Upper lobe of right lung (tissue), 1 donor: ENCODE data around the gene DPEP1. TPM values are rescaled to one million over a fixed set of nuclear protein-coding genes. Genes with fewer than 3 reads are reported as not detected.

Experiments used
- ATAC-seq: fragments of 200-7000 bp; cut with Tn5 transposase; one replicate; pipeline ENCODE4 v1.9.1; 2020; ENCODE audit warnings: mild to moderate bottlenecking, moderate library complexity
- DNase-seq: peaks from one replicate; pipeline ENCODE4 v3.0.0-alpha.2; 2020
- H3K27ac ChIP-seq: fragments of 200-600 bp; one replicate; pipeline ENCODE4 v1.8.0; 2022
- H3K27me3 ChIP-seq: fragments of 200-600 bp; one replicate; pipeline ENCODE4 v1.8.0; 2022; ENCODE audit warnings: mild to moderate bottlenecking
- H3K36me3 ChIP-seq: fragments of 200-600 bp; one replicate; pipeline ENCODE4 v1.8.0; 2022
- H3K4me1 ChIP-seq: fragments of 200-600 bp; one replicate; pipeline ENCODE4 v1.8.0; 2022
- H3K4me3 ChIP-seq: fragments of 200-600 bp; one replicate; pipeline ENCODE4 v1.8.0; 2022; ENCODE audit warnings: mild to moderate bottlenecking
- H3K9me3 ChIP-seq: fragments of 200-600 bp; one replicate; pipeline ENCODE4 v1.8.0; 2022
- intact Hi-C: fragments of 100-400 bp; cut with DNase I; formaldehyde crosslinking; loops from one replicate; pipeline ENCODE4 v1.11.0; 2022
- total RNA-seq: library from RNA; stranded (reverse); fragmentation: NEBNext Ultra II Directional; extraction: Animal tissue kit (Norgen Biotek cat#: 25700); gene quantifications from one replicate; pipeline ENCODE4 v1.2.1, GENCODE V29; 2021
- TF ChIP-seq, protein P1 (sequence below): fragments of 200-600 bp; IDR thresholded peaks from one replicate; pipeline ENCODE4 v1.8.0; 2022; ENCODE audit warnings: antibody characterized with exemption
- donor health status: DM: no; HTN: yes; CAD: no; lungs with severe emphysema.

The DPEP1 gene
- total RNA-seq, 1 donor from 2014 or later: 3.0 TPM

DNA sequence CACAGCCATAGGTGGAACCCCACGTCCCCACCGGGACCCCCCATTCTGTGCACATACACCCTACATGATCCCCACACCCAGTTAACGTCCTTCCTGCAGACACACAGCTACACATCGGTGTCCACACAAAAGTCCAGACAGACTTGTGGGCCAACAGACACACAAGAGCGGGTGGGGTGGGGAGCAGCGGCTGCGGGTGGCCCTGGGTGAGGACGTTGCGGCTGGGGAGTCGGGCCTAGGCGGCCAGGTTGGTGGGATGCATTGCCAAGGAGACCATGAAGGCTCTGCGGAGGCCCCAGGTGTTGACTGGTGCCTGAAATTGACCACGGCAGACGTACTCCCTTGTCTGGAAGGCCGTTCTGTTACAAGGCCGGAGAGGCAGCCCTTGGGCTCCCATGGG is 8.7 kb upstream of the DPEP1 start:
- DNase-seq (no peak), ATAC-seq (no peak)
- H3K4me1 ChIP-seq: peaks cover 9% of the 10 kb centered on the region
- intact Hi-C loops: no loop called here
- no peaks in the 10 kb centered on the region for H3K27me3 ChIP-seq
- H3K27ac ChIP-seq: no peak overlapping the region
- H3K4me3 ChIP-seq: no peak overlapping the region
- H3K36me3 ChIP-seq: no peaks in the 10 kb centered on the region
- no peaks in the 10 kb centered on the region for H3K9me3 ChIP-seq
- TF ChIP-seq, protein P1, sequence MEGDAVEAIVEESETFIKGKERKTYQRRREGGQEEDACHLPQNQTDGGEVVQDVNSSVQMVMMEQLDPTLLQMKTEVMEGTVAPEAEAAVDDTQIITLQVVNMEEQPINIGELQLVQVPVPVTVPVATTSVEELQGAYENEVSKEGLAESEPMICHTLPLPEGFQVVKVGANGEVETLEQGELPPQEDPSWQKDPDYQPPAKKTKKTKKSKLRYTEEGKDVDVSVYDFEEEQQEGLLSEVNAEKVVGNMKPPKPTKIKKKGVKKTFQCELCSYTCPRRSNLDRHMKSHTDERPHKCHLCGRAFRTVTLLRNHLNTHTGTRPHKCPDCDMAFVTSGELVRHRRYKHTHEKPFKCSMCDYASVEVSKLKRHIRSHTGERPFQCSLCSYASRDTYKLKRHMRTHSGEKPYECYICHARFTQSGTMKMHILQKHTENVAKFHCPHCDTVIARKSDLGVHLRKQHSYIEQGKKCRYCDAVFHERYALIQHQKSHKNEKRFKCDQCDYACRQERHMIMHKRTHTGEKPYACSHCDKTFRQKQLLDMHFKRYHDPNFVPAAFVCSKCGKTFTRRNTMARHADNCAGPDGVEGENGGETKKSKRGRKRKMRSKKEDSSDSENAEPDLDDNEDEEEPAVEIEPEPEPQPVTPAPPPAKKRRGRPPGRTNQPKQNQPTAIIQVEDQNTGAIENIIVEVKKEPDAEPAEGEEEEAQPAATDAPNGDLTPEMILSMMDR: no peak

DNA sequence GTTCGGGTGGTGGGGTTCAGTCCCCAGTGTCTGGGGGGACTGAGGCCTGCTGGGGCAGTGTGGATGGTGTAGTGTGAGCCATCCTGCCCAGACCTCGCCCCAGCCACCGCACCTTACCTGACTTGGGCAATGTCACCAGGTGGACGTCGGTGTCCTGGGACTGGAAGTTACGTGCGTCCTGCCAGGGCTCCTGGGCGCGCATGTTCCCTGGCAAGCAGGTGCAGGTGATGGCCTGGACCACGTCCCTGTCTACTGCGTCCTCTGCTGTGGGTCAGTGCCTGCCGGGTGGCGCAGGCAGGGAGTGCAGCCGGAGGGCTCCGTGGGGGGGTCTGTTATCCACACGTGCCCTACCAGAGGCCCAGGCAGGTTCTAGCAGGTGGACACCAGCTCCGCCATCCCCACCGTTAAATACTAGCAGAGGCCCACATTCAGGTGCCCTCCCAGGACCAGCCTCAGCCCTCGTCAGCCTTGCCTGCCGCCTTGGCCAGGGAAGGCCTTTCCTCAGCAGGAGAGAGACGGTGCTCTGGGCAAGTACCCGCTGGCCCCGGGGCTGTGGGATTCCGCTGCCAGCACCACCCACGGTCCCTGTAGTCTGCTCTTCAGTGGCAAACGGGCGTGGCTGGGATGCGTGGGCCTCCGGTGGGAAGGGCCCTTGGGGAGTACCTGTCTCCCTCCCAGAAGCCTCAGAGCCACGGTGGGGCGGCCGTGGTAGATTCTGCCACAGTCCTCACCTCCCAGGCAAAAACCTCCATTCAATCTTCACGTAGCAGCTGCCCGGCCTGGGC is 8.1 kb upstream of the DPEP1 start:
- H3K36me3 ChIP-seq: no peaks in the 10 kb centered on the region
- ATAC-seq (no peak), DNase-seq (no peak)
- no peak overlapping the region for H3K4me3 ChIP-seq
- H3K27ac ChIP-seq: no peak overlapping the region
- intact Hi-C loops: no loop called here
- no peaks in the 10 kb centered on the region for H3K9me3 ChIP-seq
- no peaks in the 10 kb centered on the region for H3K27me3 ChIP-seq
- TF ChIP-seq, protein P1: no peak
- peaks cover 9% of the 10 kb centered on the region for H3K4me1 ChIP-seq

DNA sequence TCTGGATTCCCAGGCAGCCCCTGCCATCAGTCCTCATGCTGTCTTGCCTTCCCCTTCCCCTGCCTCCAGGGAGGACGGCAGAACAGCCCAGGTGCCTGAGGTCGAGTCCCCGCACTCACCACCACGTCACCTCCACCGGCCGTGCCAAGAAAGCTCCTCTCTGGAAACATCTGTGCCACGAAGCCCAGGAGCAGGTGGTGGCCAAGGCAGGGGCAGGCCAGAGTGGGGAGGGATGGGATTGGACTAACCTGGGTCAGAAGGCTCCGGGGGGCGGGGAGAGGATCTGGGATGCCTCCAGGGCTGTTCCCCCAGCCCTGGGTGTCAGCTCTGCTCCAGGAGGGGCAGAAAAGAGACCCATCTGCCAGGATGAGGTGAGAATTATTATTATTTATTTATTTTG is 7.4 kb upstream of the DPEP1 start:
- Histone ChIP-seq H3K4me3 (no peak overlapping the region), H3K9me3 (no peaks in the 10 kb centered on the region), H3K4me1 (peaks cover 9% of the 10 kb centered on the region), H3K27me3 (no peaks in the 10 kb centered on the region), H3K27ac (no peak overlapping the region), H3K36me3 (no peaks in the 10 kb centered on the region)
- no peak for ATAC-seq
- DNase-seq: no peak
- intact Hi-C loops: no loop called here
- TF ChIP-seq, protein P1: no peak

DNA sequence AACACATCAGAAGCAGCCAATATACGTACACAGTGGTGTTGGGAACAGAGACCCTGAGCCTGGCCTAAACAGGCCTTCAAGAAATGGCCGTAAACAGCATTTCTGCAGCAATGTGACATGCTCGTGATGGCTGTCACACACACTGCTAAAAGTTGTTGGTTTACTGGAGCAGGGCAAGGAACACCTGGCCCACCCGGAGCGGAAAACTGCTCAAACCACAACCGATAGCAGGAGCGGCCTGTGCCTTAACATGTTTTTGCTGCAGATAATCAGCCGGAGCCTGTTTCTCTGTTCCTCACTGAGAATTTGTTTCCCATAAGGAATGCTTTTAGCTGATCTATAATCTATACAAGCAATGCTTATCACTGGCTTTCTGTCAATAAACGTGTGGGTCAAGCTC is 6.0 kb upstream of the DPEP1 start:
- intact Hi-C loops: no loop called here

DNA sequence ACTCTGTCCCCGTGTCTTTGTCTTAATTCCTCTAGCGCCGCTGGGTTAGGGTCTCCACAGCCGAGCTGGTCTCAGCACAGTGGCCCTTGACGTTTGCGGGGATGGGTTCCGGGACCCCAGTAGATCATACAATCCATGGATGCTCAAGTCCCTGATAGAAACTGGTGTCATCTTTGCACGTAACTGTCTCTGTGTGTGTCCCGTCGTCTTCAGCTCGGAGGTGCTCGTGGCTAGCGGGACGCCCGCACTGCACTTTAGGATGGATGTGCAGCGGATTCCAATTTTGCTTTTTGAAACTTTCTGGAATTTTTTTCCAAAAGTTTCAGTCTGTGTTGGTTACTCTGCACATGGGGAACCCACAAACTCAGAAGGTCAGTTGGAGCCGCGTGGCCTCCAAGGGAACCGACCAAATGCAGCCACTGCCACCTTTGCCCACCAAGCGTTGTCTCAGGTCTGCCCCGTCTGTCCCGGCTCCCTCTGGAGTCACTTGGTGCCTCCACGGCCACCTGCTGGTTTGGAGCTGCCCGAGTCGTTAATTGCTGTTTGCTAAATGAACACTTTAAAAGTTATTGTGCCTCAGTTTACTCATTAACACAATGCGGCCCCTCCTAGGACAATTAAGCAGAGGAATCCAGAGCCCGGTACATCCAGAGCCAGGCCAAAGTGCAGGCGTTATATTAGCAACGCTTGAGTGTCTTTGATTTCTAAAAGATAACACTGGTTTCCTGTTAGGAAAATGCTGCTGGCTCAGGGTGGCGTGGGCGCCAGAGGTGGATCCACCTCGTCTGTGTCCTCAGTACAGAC is 5.3 kb upstream of the DPEP1 start:
- intact Hi-C loops: no loop called here
- TF ChIP-seq, protein P1: no peak

More for the DNA sequence above, 6.0 kb upstream of the DPEP1 start:
- DNase-seq (no peak), ATAC-seq (no peak)
- no peaks in the 10 kb centered on the region for H3K9me3 ChIP-seq
- H3K27me3 ChIP-seq: no peaks in the 10 kb centered on the region
- H3K27ac ChIP-seq: no peak overlapping the region
- H3K4me3 ChIP-seq: no peak overlapping the region
- no peaks in the 10 kb centered on the region for H3K36me3 ChIP-seq
- peaks cover 4% of the 10 kb centered on the region for H3K4me1 ChIP-seq
- TF ChIP-seq, protein P1: no peak

More for the DNA sequence above, 5.3 kb upstream of the DPEP1 start:
- Histone ChIP-seq H3K4me3 (no peak overlapping the region), H3K4me1 (no peaks in the 10 kb centered on the region), H3K27me3 (no peaks in the 10 kb centered on the region), H3K36me3 (no peaks in the 10 kb centered on the region), H3K9me3 (no peaks in the 10 kb centered on the region), H3K27ac (no peak overlapping the region)
- ATAC-seq: no peak
- DNase-seq: no peak
